ENCODE results near the gene IL3. TPM values are rescaled to one million over a fixed set of nuclear protein-coding genes. Genes with fewer than 3 reads are reported as not detected.

Gene IL3
- total and polyA plus RNA-seq, 9 of the 15 experiments (the other 6 are each of a cell fraction or from before 2014, with no cell fraction given): not detected

DNA sequence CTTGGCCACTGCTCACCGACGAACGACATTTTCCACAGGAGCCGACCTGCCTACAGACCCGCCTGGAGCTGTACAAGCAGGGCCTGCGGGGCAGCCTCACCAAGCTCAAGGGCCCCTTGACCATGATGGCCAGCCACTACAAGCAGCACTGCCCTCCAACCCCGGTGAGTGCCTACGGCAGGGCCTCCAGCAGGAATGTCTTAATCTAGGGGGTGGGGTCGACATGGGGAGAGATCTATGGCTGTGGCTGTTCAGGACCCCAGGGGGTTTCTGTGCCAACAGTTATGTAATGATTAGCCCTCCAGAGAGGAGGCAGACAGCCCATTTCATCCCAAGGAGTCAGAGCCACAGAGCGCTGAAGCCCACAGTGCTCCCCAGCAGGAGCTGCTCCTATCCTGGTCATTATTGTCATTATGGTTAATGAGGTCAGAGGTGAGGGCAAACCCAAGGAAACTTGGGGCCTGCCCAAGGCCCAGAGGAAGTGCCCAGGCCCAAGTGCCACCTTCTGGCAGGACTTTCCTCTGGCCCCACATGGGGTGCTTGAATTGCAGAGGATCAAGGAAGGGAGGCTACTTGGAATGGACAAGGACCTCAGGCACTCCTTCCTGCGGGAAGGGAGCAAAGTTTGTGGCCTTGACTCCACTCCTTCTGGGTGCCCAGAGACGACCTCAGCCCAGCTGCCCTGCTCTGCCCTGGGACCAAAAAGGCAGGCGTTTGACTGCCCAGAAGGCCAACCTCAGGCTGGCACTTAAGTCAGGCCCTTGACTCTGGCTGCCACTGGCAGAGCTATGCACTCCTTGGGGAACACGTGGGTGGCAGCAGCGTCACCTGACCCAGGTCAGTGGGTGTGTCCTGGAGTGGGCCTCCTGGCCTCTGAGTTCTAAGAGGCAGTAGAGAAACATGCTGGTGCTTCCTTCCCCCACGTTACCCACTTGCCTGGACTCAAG is 14.6 kb downstream of the IL3 start (continued):
- TF ChIP-seq ARID4B (CRISPR knock-in tag; IDR thresholded peaks at IDR 0.05) (0 out of 2 replicates have a peak, but pooled peaks have one; percentile 34), NFIC (IDR thresholded peaks at IDR 0.05) (no peak), ZEB2 (IDR thresholded peaks at IDR 0.05) (no peak), ZNF253 (CRISPR knock-in tag; conservative IDR thresholded peaks at IDR 0.05) (no peak), SIN3A (IDR thresholded peaks at IDR 0.05; ENCODE audit: borderline replicate concordance in 2 of 2, control insufficient read depth in 1 of 2, low read depth in 2 of 2, low read length in 2 of 2) (no peak), TRIM28 (IDR thresholded peaks at IDR 0.05) (no peak), MNT (conservative IDR thresholded peaks at IDR 0.05) (peak in 1 of 2 experiments; percentile 56; a peak in 2 of 4 replicates), E2F6 (IDR thresholded peaks at IDR 0.05; ENCODE audit: borderline replicate concordance in 1 of 2, extremely low read depth in 1 of 2, insufficient read depth in 1 of 2, insufficient read length in 1 of 2, low read depth in 1 of 2, low read length in 1 of 2, poor library complexity in 1 of 2, severe bottlenecking in 1 of 2) (peak in 1 of 2 experiments; percentile 20)
- TF ChIP-seq, protein P1, sequence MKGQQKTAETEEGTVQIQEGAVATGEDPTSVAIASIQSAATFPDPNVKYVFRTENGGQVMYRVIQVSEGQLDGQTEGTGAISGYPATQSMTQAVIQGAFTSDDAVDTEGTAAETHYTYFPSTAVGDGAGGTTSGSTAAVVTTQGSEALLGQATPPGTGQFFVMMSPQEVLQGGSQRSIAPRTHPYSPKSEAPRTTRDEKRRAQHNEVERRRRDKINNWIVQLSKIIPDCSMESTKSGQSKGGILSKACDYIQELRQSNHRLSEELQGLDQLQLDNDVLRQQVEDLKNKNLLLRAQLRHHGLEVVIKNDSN (CRISPR knock-in tag; IDR thresholded peaks at IDR 0.05): peak; percentile 90

Measured in K562 (cell line).